ENCODE data around the gene TIMM22.
"Not testable (repeated sequence)": the region's sequence is repeated elsewhere in the genome, so short reads cannot be mapped to it uniquely, and the experiment has no call there.

The TIMM22 gene

DNA sequence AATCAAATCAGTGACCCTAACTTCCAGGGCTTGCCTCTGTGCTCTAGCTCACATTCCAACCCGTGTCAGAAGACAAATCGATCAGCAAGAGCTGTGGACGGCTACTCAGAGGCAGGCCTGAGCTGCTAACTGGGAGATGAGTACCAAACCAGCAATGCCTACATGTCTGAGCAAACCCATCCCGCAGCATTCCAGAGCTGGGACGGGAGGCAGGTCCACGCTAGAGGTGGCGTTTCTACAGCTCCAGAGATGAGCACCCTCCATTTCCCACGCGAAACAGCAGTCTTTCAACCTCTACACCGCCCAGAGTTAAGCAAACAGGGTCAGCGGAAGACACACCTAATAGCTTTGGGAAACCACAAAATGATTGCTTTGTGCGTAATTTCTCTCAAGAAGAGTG, 23.9 kb upstream of the TIMM22 start:
- DNase-seq, result no peak

DNA sequence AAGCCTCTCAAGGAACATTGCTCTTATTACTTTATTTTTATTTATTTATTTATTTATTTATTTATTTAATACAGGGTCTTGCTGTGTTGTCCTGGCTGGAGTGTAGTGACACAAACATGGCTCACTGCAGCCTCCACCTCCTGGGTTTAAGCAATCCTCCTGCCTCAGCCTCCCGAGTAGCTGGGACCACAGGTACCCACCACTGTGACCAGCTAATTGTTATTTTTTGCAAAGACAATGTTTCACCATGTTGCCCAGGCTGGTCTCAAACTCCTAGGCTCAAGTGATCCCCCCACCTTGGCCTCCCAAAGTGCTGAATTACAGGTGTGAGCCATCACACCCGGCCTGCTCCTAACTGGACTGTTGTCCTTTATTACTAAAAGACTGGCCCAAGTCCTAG, 22.2 kb upstream of the TIMM22 start:
- DNase-seq, result not testable (repeated sequence)

DNA sequence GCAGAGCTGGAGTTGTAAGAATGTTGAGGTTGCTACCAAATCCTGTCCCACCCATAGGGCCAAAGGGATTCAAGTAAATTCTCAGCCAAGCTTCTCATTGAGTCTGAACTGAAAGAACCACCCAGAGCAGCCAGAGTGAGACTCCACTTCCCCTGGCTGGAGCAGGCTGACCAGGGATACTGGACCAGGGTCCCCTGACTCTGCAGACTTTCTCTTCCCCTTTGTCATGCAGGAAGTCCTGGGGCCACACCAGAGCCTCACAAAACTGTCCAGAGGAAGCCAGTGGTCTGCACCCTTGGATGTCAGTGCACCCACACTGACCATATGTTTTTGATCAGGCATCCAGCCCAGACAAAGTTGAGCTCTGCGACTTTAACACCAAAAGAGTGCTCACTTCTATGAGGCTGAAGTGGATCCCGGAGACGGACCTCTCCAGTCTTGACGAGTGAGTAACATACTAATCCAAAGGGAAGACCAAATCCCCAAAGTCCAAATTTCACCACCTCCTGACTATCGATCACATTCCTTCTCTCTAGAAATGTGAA, 21.5 kb upstream of the TIMM22 start:
- DNase-seq, result peak; percentile 48 to 66 (median 59)

DNA sequence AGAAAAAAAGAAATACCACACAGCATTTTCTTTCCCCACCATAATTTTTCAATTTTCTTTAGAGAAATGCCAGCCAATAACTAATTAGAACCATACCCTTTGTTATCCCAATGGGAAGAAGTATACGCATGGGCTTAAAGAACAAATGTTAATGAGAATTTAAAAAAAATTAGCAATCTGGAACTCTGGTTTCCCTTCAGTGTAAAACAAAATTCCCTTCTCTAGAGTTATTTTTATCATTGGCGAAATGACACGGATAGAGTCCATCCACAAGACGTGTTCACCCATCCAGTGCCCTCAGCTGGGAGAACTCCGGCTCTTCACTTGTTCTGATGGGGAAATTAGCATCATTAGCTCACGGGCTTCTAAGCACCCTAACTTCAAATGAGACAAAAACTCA, 20.6 kb upstream of the TIMM22 start:
- no peak for DNase-seq

DNA sequence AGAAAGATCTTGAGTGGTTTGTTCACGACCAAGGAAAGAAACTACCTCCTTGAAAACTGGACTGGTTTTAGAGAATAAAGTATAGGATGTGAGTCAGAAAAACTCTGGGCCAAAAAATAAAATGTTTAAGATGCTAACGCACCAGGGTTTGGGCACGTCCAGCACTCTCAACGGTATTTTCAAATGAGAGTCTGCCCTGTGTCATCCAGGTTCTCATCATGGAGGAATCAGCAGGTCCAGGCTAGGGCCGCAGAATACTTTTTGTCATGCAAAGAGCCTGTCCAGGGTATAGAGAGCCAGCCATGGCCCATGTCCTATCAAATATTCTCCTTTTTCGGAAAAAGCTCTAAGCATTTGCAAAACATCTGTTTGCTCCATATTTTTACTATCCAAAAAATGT, 19.8 kb upstream of the TIMM22 start:
- DNase-seq, result no peak

DNA sequence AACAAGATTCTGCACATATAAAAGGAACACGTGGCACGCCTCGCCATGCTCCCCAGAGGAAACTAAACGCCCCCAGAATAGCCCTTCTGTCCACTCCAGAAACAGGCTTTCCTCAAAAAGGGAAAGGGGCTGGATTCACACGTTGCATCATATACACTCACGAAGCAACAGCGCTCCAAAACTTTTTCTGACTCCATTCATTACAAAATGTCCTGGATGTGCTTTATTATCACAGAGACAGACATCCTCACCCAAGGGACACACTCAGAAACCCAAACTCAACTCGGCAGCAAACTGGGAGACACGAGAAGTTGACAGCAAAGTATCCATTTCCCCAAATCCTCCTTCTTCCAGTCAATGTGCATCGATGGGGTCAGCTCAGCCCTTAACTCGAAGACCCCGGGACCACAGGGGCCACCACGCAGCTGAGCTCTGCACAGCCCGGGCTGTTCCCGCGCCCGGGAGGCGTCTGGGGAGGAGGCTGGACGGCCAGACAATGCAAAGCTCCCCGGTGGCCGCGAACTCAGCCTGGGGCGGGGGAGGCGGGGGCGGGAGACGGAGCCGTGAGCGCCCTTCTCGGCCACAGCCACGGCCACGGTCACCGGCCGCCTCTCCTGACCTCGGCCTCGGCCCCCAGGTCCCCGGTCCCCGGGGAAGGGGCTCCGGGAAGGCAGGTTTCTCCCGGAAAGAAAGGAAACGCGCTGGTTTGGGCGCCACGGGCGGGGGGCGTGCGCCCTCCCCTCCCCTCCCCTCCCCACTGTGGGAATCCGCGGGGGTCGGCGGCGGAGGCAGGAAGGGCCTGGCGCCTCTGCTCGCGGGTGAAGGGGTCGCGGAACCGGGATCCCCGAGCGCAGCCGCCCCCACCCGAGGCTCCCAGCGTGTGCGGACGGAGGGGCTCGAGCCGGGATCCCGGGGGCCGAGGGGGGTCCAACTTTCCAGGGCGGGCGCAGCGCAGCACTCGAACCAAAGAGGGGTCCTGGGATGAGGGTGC, 18.5 kb upstream of the TIMM22 start:
- DNase-seq, result peak in 1 of 4 experiments; percentile 7

DNA sequence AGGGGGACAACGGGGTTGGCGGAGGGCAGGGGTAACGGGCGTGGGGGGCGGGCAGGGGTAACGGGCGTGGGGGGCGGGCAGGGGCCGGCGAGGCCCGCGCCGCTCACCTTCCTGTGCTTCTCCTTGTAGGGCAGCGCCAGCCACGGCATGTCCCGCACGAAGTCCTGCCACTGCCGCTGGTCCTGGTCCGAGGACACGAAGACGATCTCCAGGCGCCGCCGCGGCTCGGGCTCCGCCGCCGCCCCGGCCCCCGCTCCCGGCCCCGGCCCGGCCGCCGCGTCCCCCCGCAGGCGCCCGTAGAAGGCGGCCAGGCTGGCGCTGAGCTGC, 17.8 kb upstream of the TIMM22 start:
- no peak for DNase-seq

DNA sequence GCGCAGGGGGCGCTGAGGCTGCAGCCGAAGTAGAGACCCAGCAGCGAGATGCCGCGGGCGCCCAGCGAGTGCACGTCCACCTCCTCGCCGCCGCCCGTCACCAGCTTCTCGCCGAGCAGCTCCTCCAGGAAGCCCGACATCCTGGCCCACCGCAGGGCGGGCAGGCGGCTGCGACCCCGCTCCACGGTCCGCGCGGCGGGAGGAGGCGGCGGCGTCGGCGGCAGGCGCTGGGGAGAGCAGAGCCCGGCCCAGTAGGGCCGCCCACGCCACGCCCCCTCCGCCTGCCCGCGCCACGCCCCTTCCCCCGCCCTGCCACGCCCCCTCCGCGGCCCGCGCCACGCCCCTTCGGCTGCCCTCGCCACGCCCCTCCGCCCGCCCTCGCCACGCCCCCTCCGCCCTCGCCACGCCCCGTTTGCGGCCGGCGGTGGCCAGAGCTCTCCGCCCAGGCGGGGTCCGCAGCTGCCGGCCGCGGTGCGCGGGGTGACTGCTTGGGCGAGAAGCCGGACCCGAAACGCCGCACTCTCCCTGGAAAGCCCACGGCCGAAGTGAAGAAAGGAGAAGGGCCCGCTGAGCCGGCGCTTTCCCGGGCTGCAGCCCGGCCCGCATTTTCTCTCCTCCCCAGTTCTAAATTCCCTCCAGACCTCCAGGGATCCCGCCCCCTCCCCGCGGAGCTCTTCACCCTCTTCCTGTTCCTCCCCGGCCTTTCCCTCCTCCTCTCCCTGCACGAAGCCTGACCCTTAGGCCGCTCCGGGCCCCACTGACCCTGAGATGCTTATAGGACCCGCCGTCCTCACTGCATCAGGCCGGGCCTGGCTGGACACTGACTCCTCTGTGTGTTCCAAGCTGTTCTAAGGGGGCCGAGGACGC, 17.2 kb upstream of the TIMM22 start, which contains the start of gene NXN:
Gene NXN, minus strand, starts transcription at position 238 of the 867 bp plus-strand sequence.
- peak; percentile 68 to 96 (median 89) for DNase-seq

DNA sequence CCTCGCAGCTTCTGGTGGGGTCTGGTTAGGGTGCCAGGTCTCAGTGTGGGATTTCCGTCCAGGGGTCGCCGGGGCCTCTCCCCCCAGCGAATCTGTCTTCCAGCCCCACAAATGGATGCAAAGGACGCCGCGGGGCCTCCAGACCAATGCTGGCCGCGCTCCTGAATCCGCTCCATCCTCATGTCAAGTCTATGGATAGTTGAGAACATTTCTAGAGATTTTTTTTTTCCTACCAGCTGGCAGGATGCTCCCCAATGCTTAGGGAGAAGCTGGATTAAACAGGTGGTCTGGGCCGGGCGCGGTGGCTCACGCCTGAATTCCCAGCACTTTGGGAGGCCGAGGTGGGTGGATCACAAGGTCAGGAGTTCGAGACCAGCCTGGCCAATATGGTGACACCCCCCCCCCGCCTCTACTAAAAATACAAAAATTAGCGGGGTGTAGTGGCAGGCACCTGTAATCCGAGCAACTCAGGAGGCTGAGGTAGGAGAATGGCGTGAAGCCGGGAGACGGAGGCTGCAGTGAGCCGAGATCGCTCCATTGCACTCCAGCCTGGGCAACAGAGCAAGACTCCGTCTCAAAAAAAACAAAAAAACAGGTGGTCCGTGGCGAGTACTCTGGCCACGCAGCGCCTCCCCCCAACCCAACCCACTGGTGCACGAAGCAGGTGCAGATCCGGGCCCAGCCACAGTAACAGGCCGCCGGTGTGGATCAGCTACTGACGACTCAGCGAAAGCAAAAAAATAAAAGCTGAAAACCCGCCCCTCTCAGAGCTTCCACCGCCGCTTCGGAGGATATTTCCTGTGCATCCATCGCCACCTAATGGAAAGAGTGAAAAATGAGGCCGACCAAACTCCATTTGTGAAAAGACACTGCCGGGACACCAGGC, 16.3 kb upstream of the TIMM22 start:
- DNase-seq, result peak; percentile 84 to 93 (median 86)

DNA sequence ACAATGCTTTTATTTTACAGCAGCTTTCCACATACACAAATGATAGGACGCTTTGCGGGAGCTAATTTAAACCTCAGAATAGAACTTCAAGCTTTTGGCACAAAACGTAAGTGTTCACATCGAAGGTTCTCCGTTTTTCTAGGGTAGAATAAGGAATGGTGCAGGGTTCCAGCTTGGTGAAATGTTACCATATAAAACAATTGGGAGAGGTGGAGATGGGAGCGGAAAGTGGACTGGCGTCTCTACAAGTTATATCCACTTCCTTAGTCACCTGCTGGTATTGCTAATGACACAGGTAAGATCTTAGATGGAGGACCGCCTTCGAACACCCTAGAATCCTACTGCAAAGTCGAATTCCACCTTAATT, 15.7 kb upstream of the TIMM22 start:
- no peak for DNase-seq

DNA sequence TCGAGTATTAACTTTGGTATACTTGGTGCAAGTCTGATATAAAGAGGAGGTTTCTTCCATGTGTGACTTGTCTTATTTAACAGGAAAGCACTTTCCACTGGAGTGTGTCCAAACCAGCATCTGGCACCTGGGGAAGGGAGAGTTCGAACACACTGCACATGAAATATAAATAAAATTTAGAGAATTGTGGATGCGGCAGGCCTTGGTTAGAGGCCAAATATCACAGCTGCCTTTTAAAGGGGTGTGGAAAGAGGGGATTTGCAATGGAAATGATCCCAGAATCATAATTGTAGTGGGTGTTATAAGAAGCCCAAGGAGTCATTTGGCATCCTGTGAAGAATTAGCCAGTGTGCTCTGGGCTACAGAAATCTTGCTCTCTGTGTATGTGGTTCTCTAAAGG, 13.0 kb upstream of the TIMM22 start:
- DNase-seq, result no peak

DNA sequence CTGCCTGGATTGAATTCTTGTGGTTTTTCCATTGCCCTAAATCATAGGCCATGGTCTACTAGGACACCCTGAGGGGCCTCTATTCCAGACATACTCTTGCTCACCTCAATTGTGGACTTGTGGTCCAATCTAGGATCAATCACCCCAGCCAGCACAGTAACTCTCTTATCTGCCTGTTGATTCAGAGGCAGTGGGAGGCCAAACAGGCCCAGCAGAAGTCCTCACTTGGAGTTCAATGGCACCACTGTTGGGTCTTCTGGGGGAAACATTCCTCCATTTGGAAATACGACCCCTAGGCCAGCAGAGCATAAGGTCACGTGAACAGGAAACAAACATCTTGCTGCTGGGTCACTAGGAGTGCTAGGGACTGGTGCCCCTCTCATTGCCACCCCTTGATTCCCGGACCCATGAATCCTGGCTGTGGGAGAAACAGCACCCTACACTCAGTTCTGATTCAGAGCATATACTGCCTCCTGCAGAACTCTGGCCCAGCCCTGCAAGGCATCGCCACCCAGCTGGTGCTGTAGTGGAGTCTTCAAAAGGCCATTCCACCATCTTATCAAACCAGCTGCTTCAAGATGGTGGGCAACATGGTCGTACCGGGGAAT, 10.5 kb upstream of the TIMM22 start:
- no peak for DNase-seq

DNA sequence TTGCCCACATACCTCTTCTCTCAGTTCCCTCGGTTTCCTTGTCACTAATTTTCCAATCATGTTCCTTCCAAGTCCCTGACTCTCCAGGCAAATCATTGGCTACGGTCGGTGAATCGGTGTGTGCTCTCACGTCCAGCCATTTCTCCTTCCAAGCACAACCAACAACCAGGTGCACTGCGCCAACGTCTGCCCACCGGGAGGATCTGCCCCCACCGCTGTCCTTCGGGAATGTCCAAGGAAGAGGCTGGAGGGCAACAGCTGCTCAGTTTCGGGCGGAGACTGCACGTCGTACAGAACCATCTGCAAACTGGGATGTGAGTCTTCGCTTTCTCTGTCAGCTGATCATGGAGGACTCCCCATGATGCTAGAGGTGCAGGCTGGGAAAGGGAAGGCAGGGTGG, 9.0 kb upstream of the TIMM22 start:
- DNase-seq, result no peak

DNA sequence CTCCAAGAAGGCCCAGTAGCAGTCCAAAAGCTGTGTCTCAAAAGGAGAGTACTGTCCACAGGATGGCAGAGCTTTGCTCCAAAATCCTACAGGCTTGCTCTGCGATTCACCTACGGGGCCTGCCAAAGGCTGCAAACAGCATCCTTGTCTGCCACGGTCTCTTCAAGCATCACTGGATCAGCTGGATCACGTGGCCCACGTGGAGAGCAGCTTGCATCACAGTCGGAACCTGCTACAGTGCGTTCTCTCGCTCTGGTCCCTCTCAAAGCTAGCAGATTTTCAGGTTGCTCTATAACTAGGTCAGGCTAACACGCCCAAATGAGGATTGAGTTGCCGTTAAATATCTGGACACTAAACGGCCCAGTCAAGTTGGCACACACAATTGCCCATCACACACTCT, 8.4 kb upstream of the TIMM22 start:
- DNase-seq, result no peak

DNA sequence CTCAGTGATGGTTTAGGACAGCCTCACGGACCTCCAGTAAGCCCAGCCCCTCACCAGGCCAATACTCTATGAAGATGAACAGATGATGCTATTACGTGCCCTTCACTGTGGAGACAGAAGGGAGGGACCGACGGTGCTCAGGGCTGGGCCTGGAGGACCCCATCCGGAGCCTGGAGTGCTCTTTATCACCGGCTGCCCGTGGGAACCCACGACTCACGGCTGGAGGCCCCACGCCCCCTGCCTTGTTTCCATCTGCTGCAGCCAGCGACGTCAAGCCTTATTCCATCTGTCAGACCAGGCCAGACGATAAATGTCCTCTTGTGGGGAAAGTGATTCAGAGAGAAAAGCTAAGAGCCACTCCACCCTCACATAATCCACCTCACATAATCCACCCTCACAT, 4.0 kb upstream of the TIMM22 start:
- no peak for DNase-seq

DNA sequence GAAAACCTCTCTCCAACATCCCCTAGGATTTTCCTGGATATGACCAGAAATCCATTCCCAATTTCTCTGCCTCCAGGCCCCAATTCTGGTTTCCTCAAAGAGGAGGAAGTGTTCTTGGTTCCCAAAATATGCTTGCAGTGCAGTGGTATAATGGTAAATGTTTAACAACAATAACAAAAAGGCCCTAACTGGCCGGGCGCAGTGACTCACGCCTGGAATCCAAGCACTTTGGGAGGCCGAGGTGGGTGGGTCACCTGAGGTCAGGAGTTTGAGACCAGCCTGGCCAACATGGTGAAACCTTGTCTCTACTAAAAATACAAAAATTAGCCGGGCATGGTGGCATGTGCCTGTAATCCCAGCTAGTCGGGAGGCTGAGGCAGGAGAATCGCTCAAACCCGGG, 1.6 kb upstream of the TIMM22 start:
- not testable (repeated sequence) for DNase-seq

DNA sequence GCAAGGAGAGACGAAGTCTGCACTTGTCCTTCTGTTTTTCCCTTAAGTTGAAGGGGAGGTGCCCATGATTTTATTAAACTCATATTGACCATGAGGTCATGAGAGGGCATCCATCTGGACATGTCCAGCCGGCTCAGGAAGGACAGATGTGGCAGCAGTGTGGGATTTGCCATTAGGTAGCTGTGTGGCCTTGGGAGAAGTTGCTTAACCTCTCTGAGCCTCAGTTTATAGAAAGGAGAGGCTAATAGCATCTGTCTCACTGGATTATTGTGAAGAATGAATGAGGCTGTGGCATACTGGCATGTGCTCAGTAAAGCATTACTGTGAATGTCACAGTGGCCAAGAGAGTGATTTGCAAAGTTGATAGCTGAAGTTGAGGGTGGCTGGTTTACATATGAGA, 1.2 kb downstream of the TIMM22 start:
- peak in 1 of 4 experiments; percentile 12 for DNase-seq

DNA sequence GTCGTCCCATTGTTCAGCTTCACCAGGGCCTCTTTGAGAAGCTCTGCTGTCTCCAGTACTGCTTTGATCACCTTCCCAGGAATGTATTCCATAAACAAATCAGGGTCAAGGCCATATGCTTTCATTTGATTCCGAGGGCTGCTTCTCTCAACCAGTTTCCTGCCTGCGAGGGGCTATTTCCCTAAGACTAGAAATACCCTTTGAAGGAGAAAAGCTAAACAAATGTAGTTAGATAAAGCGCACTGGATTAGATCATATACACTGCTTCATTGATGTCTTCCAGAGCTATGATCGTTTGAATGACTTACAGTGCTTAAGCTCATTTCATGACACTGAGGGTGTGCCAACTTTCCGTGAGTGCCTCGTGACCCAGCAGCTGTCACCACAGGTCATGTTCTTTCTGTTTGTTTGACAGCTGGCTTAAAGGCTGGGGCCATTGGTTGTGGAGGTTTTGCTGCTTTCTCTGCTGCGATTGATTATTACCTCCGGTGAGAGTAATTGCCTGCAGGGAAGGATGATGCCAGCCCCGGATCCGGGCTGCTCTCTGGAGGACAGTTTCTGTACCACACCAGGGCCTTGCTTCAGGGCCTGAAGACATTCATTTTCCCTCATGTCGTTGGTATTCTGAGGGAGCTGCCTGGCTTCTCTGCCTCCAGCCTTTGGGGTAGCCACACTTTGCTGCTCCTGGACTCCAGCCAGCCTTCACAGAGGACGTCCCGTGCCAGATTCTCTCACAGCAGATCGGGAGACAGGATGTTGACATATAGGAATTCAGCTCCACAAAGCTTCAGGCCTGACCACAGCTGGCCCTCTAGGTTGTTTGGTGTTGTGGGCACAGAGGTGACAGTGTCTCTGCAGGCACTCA, 3.9 kb downstream of the TIMM22 start:
- DNase-seq, result peak in 1 of 4 experiments; percentile 7

DNA sequence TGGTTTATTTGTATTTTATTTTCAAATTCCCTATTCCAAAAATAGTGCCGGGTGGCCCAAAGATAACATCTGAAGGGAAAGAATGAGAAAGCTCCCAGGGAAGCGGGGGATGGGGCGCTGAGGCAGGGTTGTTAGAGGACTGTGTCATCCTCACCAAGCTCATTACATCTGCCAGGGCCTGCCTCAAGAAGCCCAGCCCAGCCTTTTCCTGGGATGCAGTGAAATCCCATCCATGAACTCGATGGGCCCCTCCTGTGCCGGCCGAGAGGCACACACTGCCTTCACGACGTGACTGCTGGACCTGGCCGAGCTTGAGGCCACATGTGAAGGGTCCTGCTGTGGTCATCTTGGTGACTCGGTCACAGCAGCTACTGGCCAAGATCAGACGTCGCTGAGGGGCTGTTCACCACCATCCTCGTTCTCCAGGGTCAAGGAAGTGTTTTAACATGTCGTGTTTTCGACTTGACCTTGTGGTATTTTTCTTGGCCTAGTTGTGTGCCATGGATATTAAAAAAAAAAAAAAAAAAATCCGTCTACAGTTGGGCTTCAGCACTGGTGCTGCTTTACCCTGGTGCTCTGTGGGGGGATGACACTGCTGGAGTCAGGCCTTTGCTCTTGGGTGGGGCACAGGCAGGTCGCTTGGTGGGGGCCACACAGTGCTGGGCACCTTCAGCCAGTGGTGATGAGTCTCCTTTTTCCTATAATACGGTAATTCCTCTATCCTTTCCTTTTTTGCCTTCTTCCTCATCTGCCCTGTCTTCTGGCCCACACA, 4.9 kb downstream of the TIMM22 start:
- DNase-seq, result peak in 1 of 4 experiments; percentile 5

DNA sequence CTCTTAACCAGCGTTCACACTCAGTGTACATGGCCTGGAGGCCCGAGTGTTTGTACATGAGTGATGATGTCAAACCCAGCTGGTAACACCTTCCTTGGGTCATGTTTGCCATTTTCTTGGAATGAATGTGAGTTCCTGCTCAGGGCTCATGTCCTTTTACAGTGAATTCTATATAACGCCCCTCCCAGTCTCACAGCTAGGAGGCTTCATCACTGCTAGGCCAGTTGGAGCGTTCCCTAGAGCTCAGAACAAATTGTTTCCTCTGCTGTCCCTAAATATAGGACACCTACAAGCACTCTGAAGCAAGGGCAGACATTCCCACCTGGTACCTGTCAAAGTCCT, 5.5 kb downstream of the TIMM22 start:
- peak in 1 of 4 experiments; percentile 3 for DNase-seq

Measured in suppressor macrophage (primary cell).